Cardiac muscle cell (in vitro differentiated cells and primary cell): ENCODE data around the gene KRT2. TPM values are rescaled to one million over a fixed set of nuclear protein-coding genes. Genes with fewer than 3 reads are reported as not detected.

ENCODE experiments used
- DNase-seq, 2 donors: peaks; one replicate each; pipeline versions ENCODE4 v3.0.0 to v3.0.0-alpha.2; 2010 to 2017; ENCODE audit warnings: low read depth in 1 of 2, low spot score in 1 of 2
- H3K27ac ChIP-seq: fragments of 200-600 bp; sonication (generic); 2 replicates; pipeline ENCODE4 v1.5.1; 2016
- H3K27me3 ChIP-seq: fragments of 200-600 bp; sonication (generic); 2 replicates; pipeline ENCODE4 v1.6.0; 2016; ENCODE audit warnings: control low read depth
- H3K36me3 ChIP-seq: fragments of 200-600 bp; sonication (generic); 2 replicates; pipeline ENCODE4 v1.5.1; 2016; ENCODE audit warnings: control low read depth
- H3K4me1 ChIP-seq: fragments of 200-600 bp; sonication (generic); 2 replicates; pipeline ENCODE4 v1.8.1; 2017; ENCODE audit warnings: low read depth, mild to moderate bottlenecking, mixed run types
- H3K4me3 ChIP-seq: fragments of 200-600 bp; sonication (generic); 2 replicates; pipeline ENCODE4 v1.5.1; 2016; ENCODE audit warnings: mild to moderate bottlenecking
- H3K9me3 ChIP-seq: fragments of 200-600 bp; sonication (generic); 2 replicates; pipeline ENCODE4 v1.5.1; 2017; ENCODE audit warnings: low read depth, mild to moderate bottlenecking, control low read depth
- polyA plus RNA-seq: library from polyadenylated mRNA; unstranded; fragments of >200 nt; fragmentation: Nextera tagmentation; extraction: Ambion mirVana; gene quantifications from 2 replicates; pipeline ENCODE4 v1.2.1, GENCODE V29; 2016
- total RNA-seq: library from RNA; depleted of rRNA; stranded (reverse); fragments of >200 nt; gene quantifications from 2 replicates; pipeline ENCODE4 v1.2.3, GENCODE V29; 2016
- TF ChIP-seq, protein P1 (sequence below): IDR thresholded peaks from 2 replicates; pipeline ENCODE4 v1.5.1; 2012; ENCODE audit warnings: low read depth, mild to moderate bottlenecking, low read length

Gene KRT2
- total and polyA plus RNA-seq, 2 experiments from 2014 or later, result not detected

DNA sequence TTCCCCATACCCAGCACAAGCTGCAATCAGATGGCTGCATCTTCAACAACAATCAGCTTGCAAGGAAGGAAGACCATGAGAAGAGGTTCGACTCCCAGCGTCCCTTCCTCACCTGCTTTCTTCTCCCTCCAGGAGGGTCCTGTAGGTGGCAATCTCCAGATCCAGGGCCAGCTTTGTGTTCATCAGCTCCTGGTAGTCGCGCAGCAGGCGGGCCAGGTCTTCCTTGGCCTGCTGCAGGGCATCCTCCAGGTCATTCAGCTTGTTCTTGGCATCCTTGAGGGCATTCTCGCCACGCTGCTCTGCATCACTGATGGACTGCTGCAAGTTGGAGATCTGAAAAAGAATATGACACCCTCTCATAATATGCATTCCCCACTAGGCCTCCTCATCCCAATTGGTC lies 24.2 kb upstream of the KRT2 start:
- TF ChIP-seq, protein P1, sequence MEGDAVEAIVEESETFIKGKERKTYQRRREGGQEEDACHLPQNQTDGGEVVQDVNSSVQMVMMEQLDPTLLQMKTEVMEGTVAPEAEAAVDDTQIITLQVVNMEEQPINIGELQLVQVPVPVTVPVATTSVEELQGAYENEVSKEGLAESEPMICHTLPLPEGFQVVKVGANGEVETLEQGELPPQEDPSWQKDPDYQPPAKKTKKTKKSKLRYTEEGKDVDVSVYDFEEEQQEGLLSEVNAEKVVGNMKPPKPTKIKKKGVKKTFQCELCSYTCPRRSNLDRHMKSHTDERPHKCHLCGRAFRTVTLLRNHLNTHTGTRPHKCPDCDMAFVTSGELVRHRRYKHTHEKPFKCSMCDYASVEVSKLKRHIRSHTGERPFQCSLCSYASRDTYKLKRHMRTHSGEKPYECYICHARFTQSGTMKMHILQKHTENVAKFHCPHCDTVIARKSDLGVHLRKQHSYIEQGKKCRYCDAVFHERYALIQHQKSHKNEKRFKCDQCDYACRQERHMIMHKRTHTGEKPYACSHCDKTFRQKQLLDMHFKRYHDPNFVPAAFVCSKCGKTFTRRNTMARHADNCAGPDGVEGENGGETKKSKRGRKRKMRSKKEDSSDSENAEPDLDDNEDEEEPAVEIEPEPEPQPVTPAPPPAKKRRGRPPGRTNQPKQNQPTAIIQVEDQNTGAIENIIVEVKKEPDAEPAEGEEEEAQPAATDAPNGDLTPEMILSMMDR, result no peak
- H3K36me3 ChIP-seq, result no peaks in the 10 kb centered on the region
- H3K9me3 ChIP-seq, result no peaks in the 10 kb centered on the region
- no peak overlapping the region for H3K4me3 ChIP-seq
- peaks cover 61% of the 10 kb centered on the region for H3K27me3 ChIP-seq
- no peaks in the 10 kb centered on the region for H3K4me1 ChIP-seq
- DNase-seq, result no peak
- no peak overlapping the region for H3K27ac ChIP-seq

- H3K27ac ChIP-seq, result no peak overlapping the region
- no peaks in the 10 kb centered on the region for H3K9me3 ChIP-seq
- H3K27me3 ChIP-seq, result peaks cover 60% of the 10 kb centered on the region
- DNase-seq, result no peak
- TF ChIP-seq, protein P1, result no peak
- no peak overlapping the region for H3K4me3 ChIP-seq
- no peaks in the 10 kb centered on the region for H3K4me1 ChIP-seq
- H3K36me3 ChIP-seq, result no peaks in the 10 kb centered on the region
Observed at GRCh38 chr12:52675301-52675701, 23.3 kb upstream of the KRT2 start.

DNA sequence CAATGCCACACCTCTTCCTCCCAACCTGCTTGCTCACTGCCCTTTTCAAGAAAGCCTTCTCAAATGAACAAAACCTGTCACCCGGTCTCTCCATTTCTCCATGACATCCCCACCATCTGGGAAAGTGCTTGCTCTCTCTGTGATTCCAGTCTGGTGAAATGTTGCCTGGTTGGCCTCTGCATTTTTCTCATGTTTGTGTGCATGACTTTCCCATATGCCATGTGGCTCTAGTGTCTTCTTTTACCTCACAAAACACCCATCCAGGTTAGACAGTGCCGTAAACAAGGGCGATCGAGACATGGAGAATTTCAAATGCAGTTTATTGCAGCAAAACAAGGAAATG lies 22.4 kb upstream of the KRT2 start:
- peaks cover 51% of the 10 kb centered on the region for H3K27me3 ChIP-seq
- H3K36me3 ChIP-seq, result no peaks in the 10 kb centered on the region
- TF ChIP-seq, protein P1, result no peak

GRCh38 chr12:52673713-52674432 lies 21.9 kb upstream of the KRT2 start:
- TF ChIP-seq, protein P1, result no peak
- H3K4me3 ChIP-seq, result no peak overlapping the region
- H3K36me3 ChIP-seq, result no peaks in the 10 kb centered on the region
- H3K27me3 ChIP-seq, result peaks cover 45% of the 10 kb centered on the region
- H3K4me1 ChIP-seq, result no peaks in the 10 kb centered on the region
- H3K27ac ChIP-seq, result no peak overlapping the region
- DNase-seq, result no peak
- no peaks in the 10 kb centered on the region for H3K9me3 ChIP-seq

More for the DNA sequence above, 22.4 kb upstream of the KRT2 start:
- H3K4me1 ChIP-seq, result no peaks in the 10 kb centered on the region
- DNase-seq, result no peak
- H3K4me3 ChIP-seq, result no peak overlapping the region
- H3K27ac ChIP-seq, result no peak overlapping the region
- H3K9me3 ChIP-seq, result no peaks in the 10 kb centered on the region

DNA sequence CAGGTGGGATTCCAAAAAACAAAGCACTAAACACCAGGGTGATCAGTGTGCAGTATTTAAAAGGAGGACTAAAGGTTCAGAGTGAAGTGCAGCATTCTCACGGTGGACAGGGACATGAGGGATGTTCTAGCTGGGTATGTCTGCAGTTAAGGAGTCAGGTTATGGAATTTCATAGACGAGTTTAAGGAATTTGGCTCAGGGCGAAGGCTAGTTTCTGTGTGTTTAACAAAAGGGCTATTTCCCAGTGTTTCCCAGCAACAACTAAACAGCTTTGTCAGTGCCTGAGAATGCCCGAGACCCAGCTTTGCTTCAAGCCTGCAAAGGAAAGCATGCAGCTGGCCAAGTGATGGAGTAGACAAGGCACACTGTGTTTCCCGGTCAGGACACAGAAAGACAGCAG lies 21.2 kb upstream of the KRT2 start:
- no peaks in the 10 kb centered on the region for H3K36me3 ChIP-seq
- no peaks in the 10 kb centered on the region for H3K9me3 ChIP-seq
- H3K27me3 ChIP-seq, result peaks cover 39% of the 10 kb centered on the region
- H3K27ac ChIP-seq, result no peak overlapping the region
- no peaks in the 10 kb centered on the region for H3K4me1 ChIP-seq
- H3K4me3 ChIP-seq, result no peak overlapping the region
- TF ChIP-seq, protein P1, result no peak
- DNase-seq, result no peak
